Upper lobe of left lung (tissue), 6 donors: ENCODE data around the gene BTBD2. TPM values are rescaled to one million over a fixed set of nuclear protein-coding genes. Genes with fewer than 3 reads are reported as not detected.
A peak's percentile ranks its signal among the peaks of the same experiment; 100 is the strongest.

ENCODE experiments used
- ATAC-seq, 2 donors: fragments of 200-7000 bp; cut with Tn5 transposase; one replicate each; pipeline ENCODE4 v1.9.1; 2022; ENCODE audit warnings: mild to moderate bottlenecking in 2 of 2, moderate library complexity in 2 of 2; ENCODE audit not compliant: low FRiP score in 2 of 2
- DNase-seq, 2 donors: peaks; one replicate each; pipeline ENCODE4 v3.0.0-alpha.2; 2019 to 2020
- H3K27ac ChIP-seq, 4 donors: fragments of 200-600 bp; sonication (generic); one replicate each; pipeline ENCODE4 v1.5.1; 2016 to 2019
- H3K27me3 ChIP-seq, 4 donors: fragments of 200-600 bp; sonication (generic); one replicate each; pipeline ENCODE4 v1.5.1; 2017 to 2019
- H3K36me3 ChIP-seq, 4 donors: fragments of 200-600 bp; sonication (generic); one replicate each; pipeline ENCODE4 v1.5.1; 2016 to 2019
- H3K4me1 ChIP-seq, 4 donors: fragments of 200-600 bp; sonication (generic); one replicate each; pipeline ENCODE4 v1.5.1; 2018 to 2019
- H3K4me3 ChIP-seq, 4 donors: fragments of 200-600 bp; sonication (generic); one replicate each; pipeline ENCODE4 v1.5.1; 2017 to 2019; ENCODE audit warnings: mild to moderate bottlenecking in 2 of 4, moderate library complexity in 1 of 4
- H3K9me3 ChIP-seq, 4 donors: fragments of 200-600 bp; sonication (generic); one replicate each; pipeline ENCODE4 v1.5.1; 2018 to 2019
- EP300 ChIP-seq, 4 donors: sonication (generic); formaldehyde crosslinking; IDR thresholded peaks; one replicate each; pipeline ENCODE4 v1.5.1; 2017; ENCODE audit warnings: antibody characterized with exemption in 4 of 4, control low read depth in 2 of 4
- POLR2A ChIP-seq, 4 donors: fragments of 450-650 bp; IDR thresholded peaks; one replicate each; pipeline ENCODE4 v1.5.1; 2016 to 2017; ENCODE audit warnings: antibody characterized with exemption in 4 of 4, mild to moderate bottlenecking in 2 of 4
- POLR2AphosphoS5 ChIP-seq, 2 donors: sonication (generic); formaldehyde crosslinking; IDR thresholded peaks; one replicate each; pipeline ENCODE4 v1.5.1; 2017; ENCODE audit warnings: antibody characterized with exemption in 2 of 2
- WGBS, 2 donors: methylation state at CpG; one replicate each; pipeline ENCODE4 v1.1.5; 2017 to 2018; 5-methylcytosine and 5-hydroxymethylcytosine counted together
- total RNA-seq, 6 donors: library from RNA; depleted of rRNA in 4 of 6; stranded (reverse); fragments of >200 nt in 4 of 6; gene quantifications; one replicate each; pipeline versions ENCODE4 v1.1.0 to v1.2.1, GENCODE V29; 2016 to 2021
- TF ChIP-seq, protein P1 (sequence below), 6 experiments: fragments of 450-650 bp in 4 of 6; fragments of 200-600 bp in 2 of 6; sonication (generic) in 2 of 6; IDR thresholded peaks; one replicate each; pipeline ENCODE4 v1.5.1; 2016 to 2019; ENCODE audit warnings: antibody characterized with exemption in 6 of 6
- donor health status: DM: no; HTN: no; CAD: no; lungs with moderate emphysema.
- donor health status: DM: no; HTN: yes; CAD: no; lungs with severe emphysema.

The BTBD2 gene
- total RNA-seq, 6 donors from 2014 or later = 49.0 to 87.3 (median 69.8) TPM

DNA sequence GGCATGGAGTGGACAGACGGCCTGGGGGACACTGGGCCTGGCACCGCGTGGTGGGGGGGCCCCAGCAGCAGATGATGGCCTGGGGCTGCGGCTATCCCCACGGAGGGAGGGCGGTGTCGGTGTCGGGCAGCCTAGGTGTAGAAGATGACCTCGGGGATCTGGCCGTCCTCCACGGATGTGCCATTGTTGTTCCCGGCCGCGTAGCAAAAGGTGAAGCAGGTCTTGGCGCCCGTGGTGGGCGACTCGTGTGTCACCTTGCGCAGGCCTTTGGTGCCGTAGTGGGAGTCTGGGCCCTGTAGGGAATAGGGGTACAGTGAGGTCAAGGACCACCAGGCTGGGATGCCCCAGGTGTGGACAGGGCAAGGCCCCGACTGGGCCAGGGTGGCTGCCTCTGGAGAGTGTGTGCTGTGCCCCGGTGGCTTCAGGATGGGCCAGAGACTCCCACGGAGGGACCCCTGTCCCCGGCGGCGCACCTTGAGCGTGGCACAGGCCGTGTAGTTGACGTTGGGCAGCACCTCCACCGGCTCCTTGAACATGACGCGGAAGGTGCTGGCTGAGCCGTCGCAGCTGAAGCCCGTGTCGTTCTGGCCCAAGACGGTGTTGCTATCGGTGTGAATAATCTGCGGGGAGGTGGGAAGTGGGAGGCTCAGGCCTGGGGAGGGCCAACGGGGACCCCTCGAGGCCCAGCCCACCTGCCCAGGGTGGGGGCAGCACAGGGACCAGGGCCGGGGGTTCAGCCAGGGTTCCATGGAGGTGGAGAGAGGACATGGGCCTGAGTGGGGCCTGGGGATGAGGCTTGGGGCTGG is 29.0 kb downstream of the BTBD2 start:
- TF ChIP-seq, protein P1, sequence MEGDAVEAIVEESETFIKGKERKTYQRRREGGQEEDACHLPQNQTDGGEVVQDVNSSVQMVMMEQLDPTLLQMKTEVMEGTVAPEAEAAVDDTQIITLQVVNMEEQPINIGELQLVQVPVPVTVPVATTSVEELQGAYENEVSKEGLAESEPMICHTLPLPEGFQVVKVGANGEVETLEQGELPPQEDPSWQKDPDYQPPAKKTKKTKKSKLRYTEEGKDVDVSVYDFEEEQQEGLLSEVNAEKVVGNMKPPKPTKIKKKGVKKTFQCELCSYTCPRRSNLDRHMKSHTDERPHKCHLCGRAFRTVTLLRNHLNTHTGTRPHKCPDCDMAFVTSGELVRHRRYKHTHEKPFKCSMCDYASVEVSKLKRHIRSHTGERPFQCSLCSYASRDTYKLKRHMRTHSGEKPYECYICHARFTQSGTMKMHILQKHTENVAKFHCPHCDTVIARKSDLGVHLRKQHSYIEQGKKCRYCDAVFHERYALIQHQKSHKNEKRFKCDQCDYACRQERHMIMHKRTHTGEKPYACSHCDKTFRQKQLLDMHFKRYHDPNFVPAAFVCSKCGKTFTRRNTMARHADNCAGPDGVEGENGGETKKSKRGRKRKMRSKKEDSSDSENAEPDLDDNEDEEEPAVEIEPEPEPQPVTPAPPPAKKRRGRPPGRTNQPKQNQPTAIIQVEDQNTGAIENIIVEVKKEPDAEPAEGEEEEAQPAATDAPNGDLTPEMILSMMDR (IDR thresholded peaks at IDR 0.05) = no peak
- TF ChIP-seq EP300 (IDR thresholded peaks at IDR 0.05) (no peak), POLR2AphosphoS5 (IDR thresholded peaks at IDR 0.05) (no peak), POLR2A (IDR thresholded peaks at IDR 0.05) (no peak)
- H3K36me3 ChIP-seq = peaks cover 18 to 95% (median 77%) of the 10 kb centered on the region in 4 donors
- H3K9me3 ChIP-seq = no peaks in the 10 kb centered on the region
- no peaks in the 10 kb centered on the region for H3K4me1 ChIP-seq
- H3K4me3 ChIP-seq = no peak overlapping the region
- DNase-seq (peak in 1 of 2 donors; percentile 83), ATAC-seq (peak in 1 of 2 donors; percentile 3)
- WGBS, 2 donors = 94 to 96% methylated on average over 32 to 42 of the region's 42 CpGs
- H3K27me3 ChIP-seq = no peaks in the 10 kb centered on the region
- no peak overlapping the region for H3K27ac ChIP-seq

DNA sequence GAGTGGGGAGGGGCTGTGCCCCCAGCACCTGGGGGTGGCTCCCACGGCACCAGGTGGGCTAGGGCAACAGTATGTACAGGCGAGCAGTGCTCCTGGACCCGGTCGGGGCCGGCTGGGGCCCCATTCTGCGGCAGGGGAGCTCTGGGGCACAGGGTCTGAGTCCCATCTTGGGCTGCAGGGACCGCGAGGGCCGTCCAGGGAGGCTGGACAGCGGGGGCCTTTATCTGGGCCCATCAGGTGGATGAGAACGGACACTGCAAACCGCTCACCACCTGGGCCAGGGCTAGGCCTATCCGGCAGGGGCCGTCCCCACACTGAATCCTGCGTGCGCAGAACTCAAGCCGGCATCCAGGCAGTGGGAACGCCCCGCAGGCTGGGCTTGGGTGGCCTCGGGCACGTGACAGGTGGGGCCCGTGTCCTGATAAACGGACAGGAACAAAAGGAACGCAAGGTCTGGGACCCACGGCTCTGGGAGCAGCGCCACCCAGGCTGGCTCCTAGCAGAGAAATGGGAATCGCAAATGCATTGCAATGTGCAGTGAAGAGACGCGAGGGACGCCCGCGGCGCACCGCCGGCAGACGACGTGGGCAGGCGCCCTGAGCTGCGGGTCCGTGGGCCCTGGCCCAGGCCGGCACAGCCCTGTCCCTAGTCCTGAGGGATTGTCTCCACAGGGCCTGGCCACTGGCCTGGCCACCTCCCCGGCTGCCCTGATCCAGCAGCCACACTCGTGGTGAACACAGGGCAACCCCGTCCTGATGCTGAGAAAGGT is 29.7 kb downstream of the BTBD2 start:
- DNase-seq (peak in 1 of 2 donors; percentile 79), ATAC-seq (no peak)

DNA sequence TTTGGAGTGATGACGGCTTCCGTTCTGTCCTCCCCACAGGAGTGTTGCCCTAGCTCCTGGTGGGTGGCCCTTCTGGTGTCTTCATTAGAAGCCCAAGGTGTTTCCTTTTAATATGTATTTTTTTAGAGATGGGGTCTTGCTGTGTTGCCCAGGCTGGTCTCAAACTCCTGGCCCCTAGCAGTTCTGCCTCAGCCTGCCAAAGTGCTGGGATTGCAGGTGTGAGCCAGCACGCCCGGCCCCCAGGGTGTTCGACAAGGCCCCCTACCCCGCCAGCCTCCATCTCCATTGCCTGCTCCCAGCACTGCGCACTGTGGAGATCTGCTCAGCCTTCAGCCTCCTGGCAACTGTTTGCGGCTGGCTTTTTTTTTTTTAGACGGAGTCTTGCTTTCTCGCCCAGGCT is 31.2 kb downstream of the BTBD2 start:
- no peaks in the 10 kb centered on the region for H3K9me3 ChIP-seq
- no peak overlapping the region for H3K4me3 ChIP-seq
- no peak for TF ChIP-seq EP300 (IDR thresholded peaks at IDR 0.05)
- no peak for TF ChIP-seq POLR2A (IDR thresholded peaks at IDR 0.05)
- TF ChIP-seq POLR2AphosphoS5 (IDR thresholded peaks at IDR 0.05) = no peak
- TF ChIP-seq, protein P1 (IDR thresholded peaks at IDR 0.05) = no peak
- ATAC-seq = no peak
- DNase-seq = no peak
- H3K36me3 ChIP-seq = peaks cover 25 to 95% (median 78%) of the 10 kb centered on the region in 4 donors
- H3K27me3 ChIP-seq = no peaks in the 10 kb centered on the region
- no peaks in the 10 kb centered on the region for H3K4me1 ChIP-seq
- no peak overlapping the region for H3K27ac ChIP-seq
- WGBS, 2 donors = 95 to 96% methylated on average over 10 of the region's 10 CpGs

More for the DNA sequence above, 29.7 kb downstream of the BTBD2 start:
- Histone ChIP-seq H3K36me3 (peaks cover 19 to 95% (median 78%) of the 10 kb centered on the region in 4 donors), H3K9me3 (no peaks in the 10 kb centered on the region), H3K4me1 (no peaks in the 10 kb centered on the region), H3K27me3 (no peaks in the 10 kb centered on the region), H3K4me3 (no peak overlapping the region), H3K27ac (no peak overlapping the region)
- 88 to 91% methylated on average over 18 to 35 of the region's 44 CpGs for WGBS, 2 donors
- TF ChIP-seq EP300 (IDR thresholded peaks at IDR 0.05) = no peak
- TF ChIP-seq, protein P1 (IDR thresholded peaks at IDR 0.05) = no peak

DNA sequence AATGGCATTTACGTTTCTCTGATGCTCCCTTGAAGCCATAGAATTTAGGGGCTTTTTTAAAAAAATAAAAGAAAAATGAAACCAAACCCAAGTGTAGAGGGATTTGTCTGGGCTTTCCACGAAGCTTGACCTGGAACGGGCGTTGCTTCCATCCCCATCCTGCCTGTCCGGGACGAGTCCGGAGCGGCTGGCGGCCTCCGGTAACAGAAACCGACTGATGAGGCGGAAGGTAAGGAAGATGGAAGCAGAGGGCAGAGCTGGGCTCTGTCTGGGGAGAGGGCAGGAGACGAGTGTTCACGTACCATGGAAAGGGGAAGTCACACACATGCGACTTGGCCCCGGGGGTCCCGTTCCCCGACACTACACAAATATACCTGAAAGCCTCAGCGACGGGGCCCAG is 34.3 kb downstream of the BTBD2 start:
- DNase-seq (no peak), ATAC-seq (no peak)
- Histone ChIP-seq H3K9me3 (no peaks in the 10 kb centered on the region), H3K4me3 (no peak overlapping the region), H3K36me3 (peaks cover 30 to 86% (median 71%) of the 10 kb centered on the region in 4 donors), H3K27ac (no peak overlapping the region), H3K27me3 (no peaks in the 10 kb centered on the region), H3K4me1 (no peaks in the 10 kb centered on the region)
- TF ChIP-seq POLR2A (IDR thresholded peaks at IDR 0.05) (no peak), EP300 (IDR thresholded peaks at IDR 0.05) (no peak), POLR2AphosphoS5 (IDR thresholded peaks at IDR 0.05) (no peak)
- TF ChIP-seq, protein P1 (IDR thresholded peaks at IDR 0.05) = no peak
- WGBS, 2 donors = 88 to 91% methylated on average over 19 to 20 of the region's 20 CpGs
